CD14-positive monocyte (primary cell): ENCODE results near the gene CABCOCO1. TPM values are rescaled to one million over a fixed set of nuclear protein-coding genes. Genes with fewer than 3 reads are reported as not detected.
A peak's percentile ranks its signal among the peaks of the same experiment; 100 is the strongest.

Source experiments
- DNase-seq, 3 donors: peaks; one replicate each; pipeline ENCODE4 v3.0.0-alpha.2; 2011 to 2022
- H2AFZ ChIP-seq: 2 replicates; pipeline ENCODE4 v1.6.0; 2012; ENCODE audit warnings: mild to moderate bottlenecking, low read depth, low read length, inconsistent platforms; ENCODE audit not compliant: insufficient read depth, poor library complexity, severe bottlenecking
- H3K27ac ChIP-seq, 2 donors: 1 replicate in 1 of 2; 2 replicates in 1 of 2; pipeline ENCODE4 v1.5.1; 2012 to 2013; ENCODE audit warnings: low read length in 2 of 2, control low read depth in 1 of 2, inconsistent platforms in 1 of 2, low read depth in 1 of 2, mild to moderate bottlenecking in 1 of 2
- H3K27me3 ChIP-seq, 2 donors: one replicate each; pipeline versions ENCODE4 v1.6.0 to v1.6.1; 2011 to 2013; ENCODE audit warnings: low read length in 2 of 2; ENCODE audit not compliant: control insufficient read depth in 2 of 2, insufficient read depth in 2 of 2
- H3K36me3 ChIP-seq, 2 donors: replicated peaks in 1 of 2; 1 replicate in 1 of 2; 2 replicates in 1 of 2; pipeline versions ENCODE4 v1.5.1 to v1.6.1; 2012 to 2013; ENCODE audit warnings: low read length in 2 of 2, control low read depth in 1 of 2, inconsistent platforms in 1 of 2, mild to moderate bottlenecking in 1 of 2; ENCODE audit not compliant: insufficient read depth in 2 of 2, control insufficient read depth in 1 of 2
- H3K4me1 ChIP-seq, 2 donors: 1 replicate in 1 of 2; 2 replicates in 1 of 2; pipeline versions ENCODE4 v1.5.1 to v1.6.1; 2012 to 2013; ENCODE audit warnings: low read length in 2 of 2, control low read depth in 1 of 2, inconsistent platforms in 1 of 2, mild to moderate bottlenecking in 1 of 2, moderate library complexity in 1 of 2; ENCODE audit not compliant: insufficient read depth in 2 of 2, control insufficient read depth in 1 of 2
- H3K4me2 ChIP-seq: replicated peaks from 2 replicates; pipeline ENCODE3; 2012; ENCODE audit warnings: low read length, moderate library complexity, mild to moderate bottlenecking; ENCODE audit not compliant: poor library complexity, severe bottlenecking; ENCODE audit errors: extremely low read depth
- H3K4me3 ChIP-seq, 3 experiments: fragments of 200-600 bp in 1 of 3; sonication (generic) in 1 of 3; replicated peaks in 1 of 3; 1 replicate in 2 of 3; 2 replicates in 1 of 3; pipeline ENCODE4 v1.5.1; 2011 to 2013; ENCODE audit warnings: low read length in 3 of 3, mild to moderate bottlenecking in 3 of 3, control low read depth in 2 of 3, low read depth in 2 of 3, inconsistent platforms in 1 of 3, moderate library complexity in 1 of 3
- H3K79me2 ChIP-seq: 2 replicates; pipeline ENCODE4 v1.6.0; 2012; ENCODE audit warnings: mild to moderate bottlenecking, control low read depth, inconsistent platforms, low read length, moderate library complexity; ENCODE audit not compliant: insufficient read depth
- H3K9ac ChIP-seq: 2 replicates; pipeline ENCODE4 v1.6.0; 2017; ENCODE audit warnings: low read length, mild to moderate bottlenecking; ENCODE audit not compliant: insufficient read depth, poor library complexity, severe bottlenecking
- H3K9me3 ChIP-seq, 2 donors: replicated peaks in 1 of 2; 1 replicate in 1 of 2; 2 replicates in 1 of 2; pipeline versions ENCODE4 v1.5.1 to v1.6.1; 2012 to 2013; ENCODE audit warnings: low read length in 2 of 2, control low read depth in 1 of 2; ENCODE audit not compliant: control insufficient read depth in 1 of 2, insufficient read depth in 1 of 2
- H4K20me1 ChIP-seq: 2 replicates; pipeline ENCODE4 v1.6.0; 2012; ENCODE audit warnings: mild to moderate bottlenecking, low read length, control low read depth, moderate library complexity; ENCODE audit not compliant: insufficient read depth
- H3K27ac Mint-ChIP-seq, 7 donors: one replicate each; pipeline ENCODE4 v1.8.0; 2020; ENCODE audit warnings: mild to moderate bottlenecking in 7 of 7, mixed read lengths in 7 of 7, moderate library complexity in 6 of 7, inconsistent platforms in 2 of 7
- H3K27me3 Mint-ChIP-seq, 3 donors: one replicate each; pipeline ENCODE4 v1.8.0; 2021 to 2022; ENCODE audit warnings: low read depth in 3 of 3, mild to moderate bottlenecking in 3 of 3, mixed read lengths in 3 of 3, moderate library complexity in 3 of 3, inconsistent platforms in 1 of 3
- H3K36me3 Mint-ChIP-seq, 2 donors: one replicate each; pipeline ENCODE4 v1.8.0; 2020; ENCODE audit warnings: mixed read lengths in 2 of 2, inconsistent platforms in 1 of 2, mild to moderate bottlenecking in 1 of 2
- H3K4me1 Mint-ChIP-seq: one replicate; pipeline ENCODE4 v1.8.0; 2020; ENCODE audit warnings: mild to moderate bottlenecking, mixed read lengths
- H3K4me3 Mint-ChIP-seq, 2 donors: one replicate each; pipeline ENCODE4 v1.8.0; 2020; ENCODE audit warnings: mild to moderate bottlenecking in 2 of 2, mixed read lengths in 2 of 2, moderate library complexity in 1 of 2
- H3K9me3 Mint-ChIP-seq, 7 donors: one replicate each; pipeline ENCODE4 v1.8.0; 2020 to 2022; ENCODE audit warnings: mixed read lengths in 7 of 7, mild to moderate bottlenecking in 6 of 7, moderate library complexity in 6 of 7, inconsistent platforms in 2 of 7
- WGBS: methylation state at CpG from one replicate; pipeline ENCODE4 v1.1.5; 2013; ENCODE audit warnings: missing lambda C conversion rate; ENCODE audit not compliant: insufficient coverage; 5-methylcytosine and 5-hydroxymethylcytosine counted together
- intact Hi-C, 2 donors: fragments of 100-400 bp; cut with micrococcal nuclease; formaldehyde crosslinking; loops; one replicate each; pipeline versions ENCODE4 v1.15.0 to v1.15.1; 2023
- polyA plus RNA-seq, 3 donors: library from polyadenylated mRNA; depleted of rRNA in 1 of 3; unstranded in 2 of 3; stranded (reverse) in 1 of 3; fragments of 300-500 nt in 2 of 3; fragments of >200 nt in 1 of 3; fragmentation: Illumina TruSeq in 2 of 3; gene quantifications; 1 replicate in 2 of 3; 2 replicates in 1 of 3; pipeline ENCODE4 v1.2.3, GENCODE V29; 2012 to 2021
- TF ChIP-seq, protein P1 (sequence below): fragments of 200-600 bp; IDR thresholded peaks from one replicate; pipeline ENCODE4 v1.8.0; 2022; ENCODE audit warnings: antibody characterized with exemption, mild to moderate bottlenecking

Gene CABCOCO1
- polyA plus RNA-seq, 3 donors, result not detected

DNA sequence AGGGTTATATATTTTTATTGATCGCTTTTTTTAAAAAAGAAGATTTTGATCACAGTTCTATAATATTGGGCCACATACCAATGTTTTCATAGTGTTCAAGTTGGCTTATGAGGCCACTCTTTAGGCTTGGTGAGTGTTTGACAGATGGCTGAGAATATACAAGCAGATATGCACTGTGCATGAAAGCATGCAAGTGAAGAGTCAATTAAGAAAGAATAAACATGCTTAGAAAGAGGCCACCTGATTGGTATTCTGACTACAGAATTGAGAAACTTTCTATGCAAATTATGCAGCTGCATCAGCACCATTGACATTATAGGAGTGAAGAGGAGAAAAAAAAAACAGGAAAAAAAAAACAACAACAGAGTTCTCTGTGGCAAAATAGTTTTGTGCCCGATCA is 39.9 kb downstream of the CABCOCO1 start:
- no peak overlapping the region for H3K4me3 ChIP-seq
- no CpG with 5 or more reads among the region's 2 CpGs for WGBS
- H3K4me1 ChIP-seq, result no peaks in the 10 kb centered on the region
- H3K4me1 Mint-ChIP-seq, result peaks cover 5% of the 10 kb centered on the region
- no peaks in the 10 kb centered on the region for H3K79me2 ChIP-seq
- no peak for DNase-seq
- H3K27me3 ChIP-seq, result no peaks in the 10 kb centered on the region
- intact Hi-C loops, result no loop called here
- H4K20me1 ChIP-seq, result no peaks in the 10 kb centered on the region
- no peak overlapping the region for H2AFZ ChIP-seq
- H3K9me3 Mint-ChIP-seq, result no peaks in the 10 kb centered on the region
- H3K27ac Mint-ChIP-seq, result no peak overlapping the region
- no peaks in the 10 kb centered on the region for H3K9me3 ChIP-seq
- no peak overlapping the region for H3K27ac ChIP-seq
- no peak overlapping the region for H3K9ac ChIP-seq
- H3K36me3 ChIP-seq, result no peaks in the 10 kb centered on the region
- H3K4me2 ChIP-seq, result no peak overlapping the region
- H3K4me3 Mint-ChIP-seq, result no peak overlapping the region
- H3K36me3 Mint-ChIP-seq, result no peaks in the 10 kb centered on the region
- H3K27me3 Mint-ChIP-seq, result peaks cover 0 to 2% (median 0%) of the 10 kb centered on the region in 3 donors
- TF ChIP-seq, protein P1, sequence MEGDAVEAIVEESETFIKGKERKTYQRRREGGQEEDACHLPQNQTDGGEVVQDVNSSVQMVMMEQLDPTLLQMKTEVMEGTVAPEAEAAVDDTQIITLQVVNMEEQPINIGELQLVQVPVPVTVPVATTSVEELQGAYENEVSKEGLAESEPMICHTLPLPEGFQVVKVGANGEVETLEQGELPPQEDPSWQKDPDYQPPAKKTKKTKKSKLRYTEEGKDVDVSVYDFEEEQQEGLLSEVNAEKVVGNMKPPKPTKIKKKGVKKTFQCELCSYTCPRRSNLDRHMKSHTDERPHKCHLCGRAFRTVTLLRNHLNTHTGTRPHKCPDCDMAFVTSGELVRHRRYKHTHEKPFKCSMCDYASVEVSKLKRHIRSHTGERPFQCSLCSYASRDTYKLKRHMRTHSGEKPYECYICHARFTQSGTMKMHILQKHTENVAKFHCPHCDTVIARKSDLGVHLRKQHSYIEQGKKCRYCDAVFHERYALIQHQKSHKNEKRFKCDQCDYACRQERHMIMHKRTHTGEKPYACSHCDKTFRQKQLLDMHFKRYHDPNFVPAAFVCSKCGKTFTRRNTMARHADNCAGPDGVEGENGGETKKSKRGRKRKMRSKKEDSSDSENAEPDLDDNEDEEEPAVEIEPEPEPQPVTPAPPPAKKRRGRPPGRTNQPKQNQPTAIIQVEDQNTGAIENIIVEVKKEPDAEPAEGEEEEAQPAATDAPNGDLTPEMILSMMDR, result no peak

DNA sequence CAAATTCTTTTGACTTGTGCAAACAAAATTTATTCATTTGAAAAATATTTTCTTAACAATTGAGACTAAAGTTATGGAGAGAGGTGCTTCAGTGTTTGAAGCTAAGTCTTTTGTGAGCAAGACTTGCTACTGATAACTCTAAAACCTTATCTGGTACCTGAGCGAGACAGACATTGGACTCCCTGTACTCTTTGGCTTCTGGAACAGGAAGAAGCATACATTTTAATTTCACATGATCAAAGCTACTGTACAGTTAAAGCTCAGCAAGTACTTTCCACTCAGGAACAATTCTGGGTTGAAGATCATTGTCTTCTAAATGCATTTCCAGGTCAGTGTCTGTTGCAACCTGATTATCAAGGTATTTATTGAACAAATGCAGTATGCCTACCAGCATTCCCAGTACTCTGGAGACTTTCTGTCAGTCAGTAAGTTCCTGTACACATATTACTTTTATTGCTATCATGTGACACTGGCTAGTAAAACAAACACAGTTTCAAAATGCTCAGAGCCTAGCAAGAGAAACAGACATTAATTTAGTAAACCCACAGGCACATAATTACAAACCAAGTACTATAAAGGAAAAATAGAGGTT is 42.4 kb downstream of the CABCOCO1 start:
- no peak for DNase-seq
- H3K36me3 Mint-ChIP-seq, result no peaks in the 10 kb centered on the region
- Histone ChIP-seq H3K27me3 (no peaks in the 10 kb centered on the region), H3K4me1 (no peaks in the 10 kb centered on the region), H3K79me2 (no peaks in the 10 kb centered on the region), H3K4me3 (no peak overlapping the region), H3K9ac (no peak overlapping the region), H2AFZ (no peak overlapping the region), H3K27ac (no peak overlapping the region), H3K9me3 (no peaks in the 10 kb centered on the region), H3K4me2 (no peak overlapping the region), H4K20me1 (no peaks in the 10 kb centered on the region), H3K36me3 (no peaks in the 10 kb centered on the region)
- TF ChIP-seq, protein P1, result no peak
- no peaks in the 10 kb centered on the region for H3K27me3 Mint-ChIP-seq
- no CpG with 5 or more reads among the region's 1 CpG for WGBS
- H3K4me3 Mint-ChIP-seq, result no peak overlapping the region
- intact Hi-C loops, result no loop called here
- peak overlapping the region in 1 of 7 donors; percentile 37 for H3K27ac Mint-ChIP-seq
- H3K9me3 Mint-ChIP-seq, result no peaks in the 10 kb centered on the region
- H3K4me1 Mint-ChIP-seq, result peaks cover 5% of the 10 kb centered on the region
